Neuronal stem cell (in vitro differentiated cells): ENCODE measurements around the gene CCDC201. TPM values are rescaled to one million over a fixed set of nuclear protein-coding genes. Genes with fewer than 3 reads are reported as not detected.
A peak's percentile ranks its signal among the peaks of the same experiment; 100 is the strongest.

ENCODE experiments used
- DNase-seq: peaks from one replicate; pipeline ENCODE4 v3.0.0-alpha.2; 2013; ENCODE audit warnings: low spot score
- H2AFZ ChIP-seq: one replicate; pipeline ENCODE4 v1.6.1; 2013; ENCODE audit warnings: mild to moderate bottlenecking, low read length, inconsistent platforms
- H2AK5ac ChIP-seq: 2 replicates; pipeline ENCODE4 v1.6.1; 2013; ENCODE audit warnings: low read depth, mild to moderate bottlenecking, inconsistent platforms, low read length, moderate library complexity, mixed read lengths
- H2BK120ac ChIP-seq: 2 replicates; pipeline ENCODE4 v1.6.1; 2013; ENCODE audit warnings: low read depth, mild to moderate bottlenecking, inconsistent platforms, low read length, moderate library complexity, mixed read lengths
- H2BK12ac ChIP-seq: one replicate; pipeline ENCODE4 v1.6.1; 2013; ENCODE audit warnings: low read length, inconsistent platforms
- H2BK15ac ChIP-seq: 2 replicates; pipeline ENCODE4 v1.6.1; 2013; ENCODE audit warnings: mild to moderate bottlenecking, low read length, inconsistent platforms, mixed read lengths
- H2BK5ac ChIP-seq: one replicate; pipeline ENCODE4 v1.6.1; 2013; ENCODE audit warnings: inconsistent platforms, mild to moderate bottlenecking, low read length, moderate library complexity
- H3K14ac ChIP-seq: one replicate; pipeline ENCODE4 v1.6.1; 2013; ENCODE audit warnings: low read length, inconsistent platforms
- H3K18ac ChIP-seq: 2 replicates; pipeline ENCODE4 v1.6.1; 2013; ENCODE audit warnings: low read length, inconsistent platforms
- H3K23ac ChIP-seq: 2 replicates; pipeline ENCODE4 v1.6.1; 2013; ENCODE audit warnings: low read depth, mild to moderate bottlenecking, mixed read lengths, low read length, inconsistent platforms; ENCODE audit not compliant: poor library complexity
- H3K27ac ChIP-seq: replicated peaks from 3 replicates; pipeline ENCODE4 v1.5.1; 2013; ENCODE audit warnings: low read length, inconsistent platforms
- H3K27me3 ChIP-seq, 3 experiments: 2 replicates each; pipeline ENCODE4 v1.6.1; 2013; ENCODE audit warnings: low read length in 3 of 3, mild to moderate bottlenecking in 2 of 3, inconsistent platforms in 1 of 3, low read depth in 1 of 3, mixed read lengths in 1 of 3, moderate library complexity in 1 of 3; ENCODE audit not compliant: control insufficient read depth in 3 of 3, insufficient read depth in 3 of 3
- H3K36me3 ChIP-seq, 2 donors: replicated peaks in 1 of 2; 2 replicates each; pipeline ENCODE4 v1.6.1; 2013; ENCODE audit warnings: low read length in 2 of 2; ENCODE audit not compliant: control insufficient read depth in 2 of 2, insufficient read depth in 2 of 2
- H3K4ac ChIP-seq: 2 replicates; pipeline ENCODE4 v1.6.1; 2013; ENCODE audit warnings: inconsistent platforms, mild to moderate bottlenecking, low read length, moderate library complexity
- H3K4me1 ChIP-seq, 2 donors: 1 replicate in 1 of 2; 2 replicates in 1 of 2; pipeline ENCODE4 v1.6.1; 2013; ENCODE audit warnings: low read length in 2 of 2, low read depth in 1 of 2; ENCODE audit not compliant: control insufficient read depth in 2 of 2, insufficient read depth in 1 of 2
- H3K4me2 ChIP-seq: one replicate; pipeline ENCODE4 v1.6.1; 2013; ENCODE audit warnings: mild to moderate bottlenecking, low read length, inconsistent platforms; ENCODE audit not compliant: insufficient read depth, poor library complexity, severe bottlenecking
- H3K4me3 ChIP-seq, 2 donors: 2 replicates each; pipeline ENCODE4 v1.5.1; 2013; ENCODE audit warnings: low read length in 2 of 2, mild to moderate bottlenecking in 2 of 2, inconsistent platforms in 1 of 2, moderate library complexity in 1 of 2
- H3K79me1 ChIP-seq: one replicate; pipeline ENCODE4 v1.6.1; 2013; ENCODE audit warnings: low read depth, mild to moderate bottlenecking, inconsistent platforms, low read length, moderate library complexity
- H3K9ac ChIP-seq: one replicate; pipeline ENCODE4 v1.6.1; 2013; ENCODE audit warnings: mild to moderate bottlenecking, low read depth, low read length, inconsistent platforms; ENCODE audit not compliant: poor library complexity
- H3K9me3 ChIP-seq, 2 donors: replicated peaks in 1 of 2; 2 replicates each; pipeline versions ENCODE3 to v1.6.1; 2013; ENCODE audit warnings: low read length in 2 of 2, mild to moderate bottlenecking in 2 of 2, inconsistent platforms in 1 of 2, low read depth in 1 of 2, mixed read lengths in 1 of 2, moderate library complexity in 1 of 2; ENCODE audit not compliant: control insufficient read depth in 2 of 2, insufficient read depth in 1 of 2
- H4K8ac ChIP-seq: one replicate; pipeline ENCODE4 v1.6.1; 2013; ENCODE audit warnings: low read depth, mild to moderate bottlenecking, inconsistent platforms, low read length, moderate library complexity
- H4K91ac ChIP-seq: one replicate; pipeline ENCODE4 v1.6.1; 2013; ENCODE audit warnings: low read length, low read depth, mild to moderate bottlenecking, inconsistent platforms; ENCODE audit not compliant: poor library complexity
- WGBS, 2 donors: extraction: QIAGEN DNeasy Blood & Tissue Kit; methylation state at CpG; one replicate each; pipeline ENCODE4 v1.1.7; 2013; ENCODE audit warnings: missing lambda C conversion rate in 2 of 2, mixed read lengths in 1 of 2; ENCODE audit not compliant: insufficient read length in 2 of 2, insufficient replicate concordance in 1 of 2; ENCODE audit errors: extremely low coverage in 2 of 2; 5-methylcytosine and 5-hydroxymethylcytosine counted together
- polyA plus RNA-seq, 2 experiments: library from polyadenylated mRNA; stranded (reverse); fragments of 200-250 nt; gene quantifications; one replicate each; pipeline ENCODE4 v1.2.3, GENCODE V29; 2013

Gene CCDC201
- polyA plus RNA-seq (2013, experiment 1 of 2), result 0.01 TPM
- not detected for polyA plus RNA-seq (2013, experiment 2 of 2)

GRCh38 chr7:45873035-45873354, at the start of gene CCDC201:
TSS of gene CCDC201 (minus strand) at chr7:45873082. CDS start at chr7:45873007, 75 bp downstream.
- H3K27me3 ChIP-seq, result peaks cover 0 to 2% (median 0%) of the 10 kb centered on the region in 3 experiments
- H4K8ac ChIP-seq, result no peak within 1 kb of the TSS
- no peak within 1 kb of the TSS for H3K4ac ChIP-seq
- H2AFZ ChIP-seq, result no peak within 1 kb of the TSS
- no peak within 1 kb of the TSS for H2BK5ac ChIP-seq
- no peak within 1 kb of the TSS for H3K27ac ChIP-seq
- no peak within 1 kb of the TSS for H2BK12ac ChIP-seq
- DNase-seq, result no peak
- H3K9ac ChIP-seq, result peak within 1 kb of the TSS; percentile 40
- no peak within 1 kb of the TSS for H3K23ac ChIP-seq
- H3K36me3 ChIP-seq, result no peaks in the 10 kb centered on the region
- H2AK5ac ChIP-seq, result no peak within 1 kb of the TSS
- peak within 1 kb of the TSS; percentile 11 for H3K18ac ChIP-seq
- H2BK15ac ChIP-seq, result no peak within 1 kb of the TSS
- peak within 1 kb of the TSS in 1 of 2 donors; percentile 21 for H3K4me3 ChIP-seq
- peaks cover 0 to 2% of the 10 kb centered on the region in 2 donors for H3K9me3 ChIP-seq
- H4K91ac ChIP-seq, result no peak within 1 kb of the TSS
- no peak within 1 kb of the TSS for H2BK120ac ChIP-seq
- no peaks in the 10 kb centered on the region for H3K4me1 ChIP-seq
- WGBS, 2 donors, result no CpG with 5 or more reads among the region's 7 CpGs
- no peaks in the 10 kb centered on the region for H3K79me1 ChIP-seq
- H3K14ac ChIP-seq, result no peak within 1 kb of the TSS
- no peak within 1 kb of the TSS for H3K4me2 ChIP-seq

GRCh38 chr7:45921699-45922519, 49.0 kb upstream of the CCDC201 start:
- no peak overlapping the region for H2BK120ac ChIP-seq
- H2BK12ac ChIP-seq, result no peak overlapping the region
- peak overlapping the region; percentile 91 for H3K18ac ChIP-seq
- H3K4me3 ChIP-seq, result peak overlapping the region; percentile 65 to 98
- peaks cover 8 to 23% of the 10 kb centered on the region in 2 donors for H3K4me1 ChIP-seq
- H3K14ac ChIP-seq, result no peak overlapping the region
- H2BK15ac ChIP-seq, result no peak overlapping the region
- peaks cover 2 to 3% of the 10 kb centered on the region in 2 donors for H3K36me3 ChIP-seq
- H3K27me3 ChIP-seq, result peaks cover 0 to 26% (median 13%) of the 10 kb centered on the region in 3 experiments
- peak overlapping the region; percentile 96 for H2AFZ ChIP-seq
- no peak overlapping the region for H3K9ac ChIP-seq
- H3K27ac ChIP-seq, result no peak overlapping the region
- H3K4ac ChIP-seq, result no peak overlapping the region
- no peaks in the 10 kb centered on the region for H3K79me1 ChIP-seq
- H2AK5ac ChIP-seq, result no peak overlapping the region
- peak; percentile 84 for DNase-seq
- no CpG with 5 or more reads among the region's 36 CpGs for WGBS, 2 donors
- H2BK5ac ChIP-seq, result no peak overlapping the region
- no peak overlapping the region for H3K23ac ChIP-seq
- no peak overlapping the region for H4K91ac ChIP-seq
- no peak overlapping the region for H4K8ac ChIP-seq
- peak overlapping the region; percentile 84 for H3K4me2 ChIP-seq
- no peaks in the 10 kb centered on the region for H3K9me3 ChIP-seq

GRCh38 chr7:45921381-45921698, 48.5 kb upstream of the CCDC201 start:
- Histone ChIP-seq H3K79me1 (no peaks in the 10 kb centered on the region), H3K4me1 (peaks cover 8 to 23% of the 10 kb centered on the region in 2 donors), H4K8ac (no peak overlapping the region), H3K27me3 (peaks cover 0 to 26% (median 13%) of the 10 kb centered on the region in 3 experiments), H3K4ac (no peak overlapping the region), H2BK5ac (no peak overlapping the region), H3K4me3 (peak overlapping the region; percentile 65 to 98), H3K18ac (peak overlapping the region; percentile 91), H2BK12ac (no peak overlapping the region), H2AFZ (peak overlapping the region; percentile 96), H3K14ac (no peak overlapping the region), H3K9me3 (no peaks in the 10 kb centered on the region), H2AK5ac (no peak overlapping the region), H3K36me3 (peaks cover 5 to 9% of the 10 kb centered on the region in 2 donors), H3K23ac (no peak overlapping the region), H3K9ac (peak overlapping the region; percentile 85), H2BK120ac (no peak overlapping the region), H4K91ac (no peak overlapping the region), H3K4me2 (peak overlapping the region; percentile 84), H2BK15ac (no peak overlapping the region), H3K27ac (no peak overlapping the region)
- no CpG with 5 or more reads among the region's 31 CpGs for WGBS, 2 donors
- DNase-seq, result peak; percentile 39
